HEK293 (cell line): ENCODE results near the gene WFS1.

Source experiments
- CTCF ChIA-PET: fragments of 350-600 bp; formaldehyde crosslinking; extraction: SDS; loops from one replicate; lab custom pipeline; 2021; ENCODE audit warnings: antibody characterized with exemption; lab: Yijun Ruan, JAX
- POLR2A ChIA-PET: fragments of 300-600 bp; formaldehyde crosslinking; extraction: SDS; loops from one replicate; lab custom pipeline; 2020; ENCODE audit warnings: antibody characterized with exemption, inconsistent platforms; lab: Yijun Ruan, JAX
- H3K27ac ChIP-seq: fragments of 200-500 bp; sonication (Bioruptor generic); 2 replicates; pipeline ENCODE4 v1.5.1; 2014; ENCODE audit warnings: low read depth, low read length, control low read depth, inconsistent platforms; ENCODE audit errors: extremely low read depth
- H3K36me3 ChIP-seq, 2 experiments: fragments of 200-500 bp in 1 of 2; sonication (Bioruptor generic) in 1 of 2; 1 replicate in 1 of 2; 2 replicates in 1 of 2; pipeline ENCODE4 v1.5.1; 2014 to 2017; ENCODE audit warnings: inconsistent platforms in 2 of 2, low read length in 2 of 2; ENCODE audit not compliant: control insufficient read depth in 2 of 2, insufficient read depth in 1 of 2
- H3K4me1 ChIP-seq: fragments of 200-500 bp; sonication (Bioruptor generic); 2 replicates; pipeline ENCODE4 v1.5.1; 2014; ENCODE audit warnings: mild to moderate bottlenecking, low read length, inconsistent platforms; ENCODE audit not compliant: control insufficient read depth, insufficient read depth
- H3K4me3 ChIP-seq: 2 replicates; pipeline ENCODE4 v1.5.1; 2011; ENCODE audit warnings: low read depth, mild to moderate bottlenecking, control low read depth, low read length, moderate library complexity
- H3K9me3 ChIP-seq: fragments of 200-500 bp; sonication (Bioruptor generic); 2 replicates; pipeline ENCODE4 v1.5.1; 2014; ENCODE audit warnings: low read depth, low read length, inconsistent platforms; ENCODE audit not compliant: control insufficient read depth, insufficient read depth
- KLF17 ChIP-seq: fragments of 450-650 bp; formaldehyde crosslinking; IDR thresholded peaks from 2 replicates; pipeline ENCODE4 v1.5.1; 2016; ENCODE audit warnings: missing biosample characterization, missing genetic modification characterization
- SP2 ChIP-seq: fragments of 450-650 bp; formaldehyde crosslinking; IDR thresholded peaks from 2 replicates; pipeline ENCODE4 v1.5.1; 2016; ENCODE audit warnings: missing biosample characterization, missing genetic modification characterization
- ZFP3 ChIP-seq: fragments of 450-650 bp; formaldehyde crosslinking; IDR thresholded peaks from 2 replicates; pipeline ENCODE4 v1.5.1; 2016; ENCODE audit warnings: low read depth, missing biosample characterization, missing genetic modification characterization
- ZNF114 ChIP-seq: fragments of 450-650 bp; formaldehyde crosslinking; IDR thresholded peaks from 2 replicates; pipeline ENCODE4 v1.5.0; 2017; ENCODE audit warnings: missing biosample characterization, missing genetic modification characterization
- ZNF138 ChIP-seq: fragments of 450-650 bp; formaldehyde crosslinking; IDR thresholded peaks from 2 replicates; pipeline ENCODE4 v1.5.1; 2016; ENCODE audit warnings: missing biosample characterization, missing genetic modification characterization, borderline replicate concordance
- ZNF16 ChIP-seq: fragments of 450-650 bp; formaldehyde crosslinking; IDR thresholded peaks from 2 replicates; pipeline ENCODE4 v1.5.1; 2016; ENCODE audit warnings: low read depth, missing biosample characterization, missing genetic modification characterization
- ZNF24 ChIP-seq: fragments of 450-650 bp; formaldehyde crosslinking; IDR thresholded peaks from 2 replicates; pipeline ENCODE4 v1.5.1; 2016; ENCODE audit warnings: missing biosample characterization, missing genetic modification characterization
- ZNF561 ChIP-seq: fragments of 450-650 bp; IDR thresholded peaks from 2 replicates; pipeline ENCODE4 v1.5.1; 2018; ENCODE audit warnings: missing biosample characterization, missing genetic modification characterization, borderline replicate concordance
- ZNF654 ChIP-seq: fragments of 450-650 bp; formaldehyde crosslinking; IDR thresholded peaks from 2 replicates; pipeline ENCODE4 v1.5.1; 2016; ENCODE audit warnings: low read depth, missing biosample characterization, missing genetic modification characterization
- ZNF660 ChIP-seq: fragments of 450-650 bp; IDR thresholded peaks from 2 replicates; pipeline ENCODE4 v1.5.1; 2018; ENCODE audit warnings: missing biosample characterization, mild to moderate bottlenecking, missing genetic modification characterization
- ZNF664 ChIP-seq: fragments of 450-650 bp; formaldehyde crosslinking; IDR thresholded peaks from 2 replicates; pipeline ENCODE4 v1.5.1; 2016; ENCODE audit warnings: missing biosample characterization, missing genetic modification characterization
- ZNF76 ChIP-seq: fragments of 450-650 bp; formaldehyde crosslinking; IDR thresholded peaks from 2 replicates; pipeline ENCODE4; 2016; ENCODE audit warnings: low read depth, missing biosample characterization, missing genetic modification characterization, borderline replicate concordance
- ZSCAN23 ChIP-seq: fragments of 450-650 bp; formaldehyde crosslinking; IDR thresholded peaks from 2 replicates; pipeline ENCODE4 v1.5.1; 2016; ENCODE audit warnings: missing biosample characterization, missing genetic modification characterization
- TF ChIP-seq, protein P1 (sequence below): fragments of 450-650 bp; formaldehyde crosslinking; IDR thresholded peaks from 2 replicates; pipeline ENCODE4 v1.5.1; 2016; ENCODE audit warnings: missing biosample characterization, missing genetic modification characterization
- TF ChIP-seq, protein P2 (sequence below): fragments of 450-650 bp; formaldehyde crosslinking; IDR thresholded peaks from 2 replicates; pipeline ENCODE4 v1.5.1; 2016; ENCODE audit warnings: missing biosample characterization, missing genetic modification characterization

The WFS1 gene

DNA sequence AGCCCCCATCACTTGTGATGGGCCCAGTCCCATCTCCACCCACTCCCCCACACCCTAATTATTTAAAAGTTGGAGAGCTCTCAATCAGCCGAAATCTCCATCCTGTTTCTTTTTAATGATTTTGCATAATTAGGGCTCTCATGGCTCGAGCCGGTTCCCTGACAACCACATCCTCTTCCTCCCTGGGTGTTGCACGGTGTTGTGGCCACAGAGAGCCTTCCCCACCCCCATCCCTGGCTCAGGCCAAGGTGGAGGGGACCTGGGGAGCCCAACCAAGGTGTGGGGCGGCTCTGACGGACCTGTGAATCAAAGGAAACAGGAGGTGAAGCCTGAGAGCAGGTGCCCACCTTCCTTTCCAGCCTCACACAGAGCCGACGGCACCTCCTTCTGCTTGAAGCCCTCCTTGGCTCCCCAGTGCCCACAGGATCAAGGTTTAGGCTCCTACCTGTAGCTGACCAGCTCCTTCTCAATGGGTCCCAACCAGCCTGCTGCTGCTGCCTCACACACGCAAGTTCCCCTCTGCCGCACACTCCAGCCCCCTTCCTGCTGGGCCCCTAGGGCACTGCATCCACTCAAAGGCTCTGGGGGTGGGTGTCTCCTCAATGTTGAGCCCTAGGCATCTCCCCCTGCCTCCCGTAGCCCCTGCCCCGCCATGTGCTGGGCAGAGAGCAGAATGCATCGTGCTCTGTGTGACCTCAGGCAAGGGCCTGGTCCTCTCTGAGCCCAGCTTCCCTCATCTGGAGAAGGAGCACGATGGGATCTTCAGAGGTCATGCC lies 68.7 kb downstream of the WFS1 start:
- CTCF ChIA-PET: interaction anchor here (1.0 kb wide), 1 partner anchor 74 kb away, joined by 3 read pairs; no protein-coding TSS in a partner anchor

GRCh38 chr4:6338951-6339817 lies 69.5 kb downstream of the WFS1 start:
- POLR2A ChIA-PET: no interaction called here
- CTCF ChIA-PET: interaction anchor here (0.7 kb wide), 1 partner anchor 1379 kb away, joined by 3 read pairs; no protein-coding TSS in a partner anchor
- peaks cover 0 to 3% of the 10 kb centered on the region in 2 experiments; a peak in 1 of 3 replicates for H3K36me3 ChIP-seq

More for the DNA sequence above, 68.7 kb downstream of the WFS1 start:
- no peaks in the 10 kb centered on the region for H3K4me1 ChIP-seq
- POLR2A ChIA-PET: no interaction called here
- H3K4me3 ChIP-seq: no peak overlapping the region
- TF ChIP-seq, protein P1, sequence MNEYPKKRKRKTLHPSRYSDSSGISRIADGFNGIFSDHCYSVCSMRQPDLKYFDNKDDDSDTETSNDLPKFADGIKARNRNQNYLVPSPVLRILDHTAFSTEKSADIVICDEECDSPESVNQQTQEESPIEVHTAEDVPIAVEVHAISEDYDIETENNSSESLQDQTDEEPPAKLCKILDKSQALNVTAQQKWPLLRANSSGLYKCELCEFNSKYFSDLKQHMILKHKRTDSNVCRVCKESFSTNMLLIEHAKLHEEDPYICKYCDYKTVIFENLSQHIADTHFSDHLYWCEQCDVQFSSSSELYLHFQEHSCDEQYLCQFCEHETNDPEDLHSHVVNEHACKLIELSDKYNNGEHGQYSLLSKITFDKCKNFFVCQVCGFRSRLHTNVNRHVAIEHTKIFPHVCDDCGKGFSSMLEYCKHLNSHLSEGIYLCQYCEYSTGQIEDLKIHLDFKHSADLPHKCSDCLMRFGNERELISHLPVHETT (tag by site-specific recombination): no peak
- peak; percentile 51; the same call in 1 of the 2 replicates for TF ChIP-seq ZNF16 (tag by site-specific recombination)
- H3K9me3 ChIP-seq: no peaks in the 10 kb centered on the region
- H3K27ac ChIP-seq: no peak overlapping the region
- H3K36me3 ChIP-seq: peaks cover 0 to 8% of the 10 kb centered on the region in 2 experiments; a peak in 1 of 3 replicates

DNA sequence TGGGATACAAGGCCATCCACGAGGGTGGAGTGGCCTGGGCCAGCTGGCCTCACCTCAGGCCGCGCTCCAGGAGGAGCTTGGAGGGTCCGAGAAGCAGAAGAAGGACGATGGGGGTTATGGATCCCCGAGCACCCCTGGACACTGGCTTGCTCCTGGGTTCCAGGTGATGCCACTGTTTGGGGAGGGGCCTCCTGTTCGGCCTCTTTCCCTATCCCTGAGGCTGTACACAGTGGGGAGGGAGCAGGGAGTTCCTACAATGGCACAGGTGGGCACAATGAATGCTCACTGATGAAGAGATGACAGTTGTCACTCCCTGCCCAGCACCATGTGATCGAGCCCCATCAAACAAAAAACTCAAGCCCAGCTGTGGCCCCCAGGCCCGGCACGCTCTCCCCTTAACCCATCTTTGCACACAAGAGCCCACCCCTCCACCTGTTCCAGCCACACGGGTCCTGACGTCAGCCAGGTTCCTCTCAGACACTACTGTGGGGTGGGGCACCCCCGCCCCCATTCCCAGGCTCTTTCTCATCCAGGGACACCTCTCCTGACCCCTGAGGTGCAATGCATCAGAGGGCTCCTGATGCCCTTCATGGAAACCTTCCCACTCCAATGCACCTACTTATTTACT lies 70.3 kb downstream of the WFS1 start:
- H3K4me1 ChIP-seq: no peaks in the 10 kb centered on the region
- no peak overlapping the region for H3K27ac ChIP-seq
- TF ChIP-seq ZSCAN23 (tag by site-specific recombination): no peak
- TF ChIP-seq ZNF24 (tag by site-specific recombination): no peak
- TF ChIP-seq ZNF138: no peak
- TF ChIP-seq KLF17: no peak
- no peak for TF ChIP-seq ZNF654 (tag by site-specific recombination)
- TF ChIP-seq, protein P2, sequence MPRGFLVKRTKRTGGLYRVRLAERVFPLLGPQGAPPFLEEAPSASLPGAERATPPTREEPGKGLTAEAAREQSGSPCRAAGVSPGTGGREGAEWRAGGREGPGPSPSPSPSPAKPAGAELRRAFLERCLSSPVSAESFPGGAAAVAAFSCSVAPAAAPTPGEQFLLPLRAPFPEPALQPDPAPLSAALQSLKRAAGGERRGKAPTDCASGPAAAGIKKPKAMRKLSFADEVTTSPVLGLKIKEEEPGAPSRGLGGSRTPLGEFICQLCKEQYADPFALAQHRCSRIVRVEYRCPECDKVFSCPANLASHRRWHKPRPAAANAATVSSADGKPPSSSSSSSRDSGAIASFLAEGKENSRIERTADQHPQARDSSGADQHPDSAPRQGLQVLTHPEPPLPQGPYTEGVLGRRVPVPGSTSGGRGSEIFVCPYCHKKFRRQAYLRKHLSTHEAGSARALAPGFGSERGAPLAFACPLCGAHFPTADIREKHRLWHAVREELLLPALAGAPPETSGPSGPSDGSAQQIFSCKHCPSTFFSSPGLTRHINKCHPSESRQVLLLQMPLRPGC: no peak
- no peak for TF ChIP-seq ZNF561
- no peak for TF ChIP-seq ZNF114 (tag by site-specific recombination)
- no peak for TF ChIP-seq ZNF76
- TF ChIP-seq ZNF660 (tag by site-specific recombination): no peak
- H3K36me3 ChIP-seq: peaks cover 0 to 3% of the 10 kb centered on the region in 2 experiments; a peak in 1 of 3 replicates
- ChIA-PET POLR2A (no interaction called here), CTCF (interaction anchor here (0.7 kb wide), 1 partner anchor 1379 kb away, joined by 3 read pairs; no protein-coding TSS in a partner anchor)
- H3K4me3 ChIP-seq: no peak overlapping the region
- H3K9me3 ChIP-seq: no peaks in the 10 kb centered on the region

More at GRCh38 chr4:6338951-6339817, 69.5 kb downstream of the WFS1 start:
- Histone ChIP-seq H3K4me1 (no peaks in the 10 kb centered on the region), H3K9me3 (no peaks in the 10 kb centered on the region), H3K27ac (no peak overlapping the region), H3K4me3 (no peak overlapping the region)
- TF ChIP-seq SP2 (tag by site-specific recombination): no peak
- peak; percentile 68; the same call in 1 of the 2 replicates for TF ChIP-seq ZFP3 (tag by site-specific recombination)
- 0 out of 2 replicates have a peak, but pooled peaks have one; percentile 31 for TF ChIP-seq ZNF664
